GM19467 (cell line): ENCODE data around the gene TEDDM1.
"Not testable (repeated sequence)": the region's sequence is repeated elsewhere in the genome, so short reads cannot be mapped to it uniquely, and the experiment has no call there.

Experiments used
- ATAC-seq: cut with Tn5 transposase; IDR thresholded peaks from one replicate; pipeline ENCODE4 v1.9.1; 2021; ENCODE audit warnings: mild to moderate bottlenecking, moderate library complexity; ENCODE audit not compliant: unreplicated experiment

The TEDDM1 gene

DNA sequence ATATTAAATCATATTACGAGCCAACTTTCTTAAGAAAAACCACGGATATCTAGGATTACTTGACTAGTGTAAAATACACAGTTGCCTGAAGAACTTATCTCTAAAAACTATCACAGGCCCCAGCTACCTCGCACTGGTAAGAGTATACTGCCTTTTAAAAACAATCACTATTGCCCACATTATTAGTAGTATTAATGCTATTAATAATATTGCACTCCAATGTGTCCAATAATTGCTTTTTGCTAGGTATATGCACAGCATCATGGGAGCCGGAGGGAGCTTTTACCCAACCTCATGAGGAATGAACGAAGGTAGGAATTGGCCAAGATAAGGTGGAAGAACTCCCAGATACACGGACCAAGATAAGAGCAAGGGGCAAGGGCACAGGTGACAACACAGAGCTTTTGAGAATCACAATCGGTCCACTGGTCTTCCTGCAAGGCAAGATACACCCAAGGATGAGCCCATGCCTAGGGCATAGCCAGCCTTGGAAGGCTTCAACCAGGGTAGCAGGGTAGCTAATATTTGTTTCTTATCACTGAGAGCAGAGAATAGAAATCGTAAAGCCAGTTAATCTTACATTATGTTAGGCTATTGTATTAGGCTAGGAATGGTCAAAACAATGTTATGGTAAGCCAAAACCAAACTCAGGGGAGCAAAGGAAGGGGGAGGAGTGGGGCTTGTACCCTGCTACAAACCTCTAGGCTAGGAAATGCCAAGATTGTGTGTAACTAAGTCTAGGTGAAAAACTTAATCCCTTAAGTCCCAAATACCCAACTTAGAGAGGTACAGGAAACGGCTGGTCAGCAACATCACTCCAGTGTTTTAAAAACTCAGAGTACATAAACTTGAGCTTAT, 18.3 kb downstream of the TEDDM1 start:
- ATAC-seq = no peak

GRCh38 chr1:182380199-182380598, 20.3 kb downstream of the TEDDM1 start:
- no peak for ATAC-seq

DNA sequence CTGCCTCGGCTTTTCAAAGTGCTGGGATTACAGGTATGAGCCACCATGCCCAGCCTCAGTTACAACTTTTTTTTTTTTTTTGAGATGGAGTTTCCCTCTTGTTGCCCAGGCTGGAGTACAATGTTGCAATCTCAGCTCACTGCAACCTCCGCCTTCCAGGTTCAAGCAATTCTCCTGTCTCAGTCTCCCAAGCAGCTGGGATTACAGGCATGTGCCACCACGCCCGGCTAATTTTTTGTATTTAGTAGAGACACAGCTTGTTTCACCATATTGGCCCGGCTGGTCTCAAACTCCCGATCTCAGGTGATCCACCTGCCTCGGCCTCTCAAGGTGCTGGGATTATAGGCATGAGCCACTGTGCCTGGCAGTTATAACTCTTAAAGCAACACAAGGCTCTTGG, 20.7 kb downstream of the TEDDM1 start:
- not testable (repeated sequence) for ATAC-seq

- no peak for ATAC-seq
Measured at GRCh38 chr1:182376936-182377574, 23.4 kb downstream of the TEDDM1 start.

- ATAC-seq = no peak
Measured at GRCh38 chr1:182374101-182374834, 26.2 kb downstream of the TEDDM1 start.

- no peak for ATAC-seq
Measured at GRCh38 chr1:182370532-182370931, 29.9 kb downstream of the TEDDM1 start.

- no peak for ATAC-seq
Measured at GRCh38 chr1:182368903-182369302, 31.6 kb downstream of the TEDDM1 start.

DNA sequence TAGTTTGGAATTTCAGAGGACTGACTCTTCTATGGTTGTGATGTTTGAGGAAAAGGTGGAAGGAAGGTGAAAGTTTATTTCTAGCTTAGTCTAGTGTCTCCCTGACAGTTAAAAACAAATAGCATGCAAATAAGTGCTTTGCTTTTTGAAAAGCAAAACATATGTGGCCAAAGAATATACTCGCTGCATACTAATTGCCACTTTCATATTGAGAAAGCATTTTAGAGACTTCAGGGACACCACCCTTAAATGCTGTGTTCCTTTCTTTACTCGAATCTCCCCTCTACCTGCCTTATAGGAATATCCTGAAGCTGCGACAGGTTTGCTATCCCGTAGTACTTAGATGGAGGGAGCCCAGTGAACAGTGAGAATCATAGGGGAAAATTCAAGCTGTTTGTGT, 32.1 kb downstream of the TEDDM1 start:
- no peak for ATAC-seq

DNA sequence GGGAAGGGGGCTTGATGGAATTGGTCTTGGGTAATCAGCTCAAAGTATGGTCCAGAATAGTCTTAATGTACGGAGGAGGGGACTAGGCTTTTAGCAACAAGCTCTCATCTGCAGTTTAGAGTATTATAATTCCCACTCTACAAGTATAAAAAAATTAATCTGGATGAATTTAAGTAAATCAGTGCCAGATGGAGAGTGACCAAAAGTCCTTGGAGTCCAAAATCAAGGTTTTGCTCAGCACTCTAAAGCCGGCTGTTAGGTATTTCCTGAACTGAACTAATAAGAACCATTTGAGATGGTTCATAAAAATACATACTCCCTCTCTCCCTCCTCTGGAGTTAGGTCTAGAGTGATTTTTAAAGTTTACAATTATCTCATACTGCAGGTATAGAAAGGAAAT, 32.5 kb downstream of the TEDDM1 start:
- no peak for ATAC-seq

- ATAC-seq = no peak
Measured at GRCh38 chr1:182366596-182366995, 33.9 kb downstream of the TEDDM1 start.

GRCh38 chr1:182359645-182360044, 40.8 kb downstream of the TEDDM1 start:
- ATAC-seq = no peak

GRCh38 chr1:182357913-182358312, 42.6 kb downstream of the TEDDM1 start:
- no peak for ATAC-seq

DNA sequence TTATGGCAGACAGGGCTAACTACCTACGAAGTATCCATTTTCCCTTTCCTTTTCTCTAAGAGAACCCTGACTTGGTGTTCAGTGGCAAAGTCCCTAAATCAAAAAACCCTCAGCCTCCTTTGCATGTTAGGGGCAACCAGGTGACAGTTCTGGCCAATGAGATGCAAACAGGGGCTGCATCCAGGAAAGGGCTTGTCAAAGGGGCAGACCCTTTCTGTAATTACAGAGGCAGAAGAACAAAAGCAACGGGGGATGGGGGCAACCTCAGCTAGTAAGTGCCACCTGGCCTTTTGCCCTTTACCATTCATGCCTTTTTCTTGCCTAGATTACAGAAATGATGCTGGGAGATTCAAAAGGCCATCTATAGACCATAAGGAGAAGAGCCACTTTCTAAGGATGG, 43.3 kb downstream of the TEDDM1 start:
- no peak for ATAC-seq

GRCh38 chr1:182355723-182356098, 44.8 kb downstream of the TEDDM1 start:
- no peak for ATAC-seq

DNA sequence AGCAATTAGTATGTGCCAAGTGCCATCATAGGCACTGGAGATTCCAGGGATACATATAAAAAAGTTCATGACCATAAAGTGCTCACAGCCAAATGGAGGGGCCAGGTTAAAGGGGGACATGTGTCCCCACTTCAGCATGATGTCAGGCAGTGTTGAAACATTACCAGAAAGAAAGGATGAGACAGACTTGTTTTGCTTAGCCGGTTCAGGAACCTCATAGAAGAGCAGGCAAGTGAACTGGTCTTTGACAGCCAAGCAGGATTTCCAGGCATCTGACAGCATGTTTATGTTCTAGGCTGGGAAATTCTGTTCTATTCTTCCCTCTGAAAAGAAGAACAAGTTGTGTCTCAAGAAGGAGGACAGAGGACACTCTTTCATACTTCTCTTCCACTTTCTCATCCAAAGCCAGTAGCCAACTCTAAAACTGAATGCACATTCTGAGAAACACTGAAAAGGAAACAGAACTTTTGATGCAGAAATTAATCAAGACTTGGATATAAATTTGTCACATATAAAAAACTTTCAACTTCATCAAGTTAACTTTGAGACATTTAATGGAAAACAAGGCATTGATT, 48.6 kb downstream of the TEDDM1 start:
- no peak for ATAC-seq

DNA sequence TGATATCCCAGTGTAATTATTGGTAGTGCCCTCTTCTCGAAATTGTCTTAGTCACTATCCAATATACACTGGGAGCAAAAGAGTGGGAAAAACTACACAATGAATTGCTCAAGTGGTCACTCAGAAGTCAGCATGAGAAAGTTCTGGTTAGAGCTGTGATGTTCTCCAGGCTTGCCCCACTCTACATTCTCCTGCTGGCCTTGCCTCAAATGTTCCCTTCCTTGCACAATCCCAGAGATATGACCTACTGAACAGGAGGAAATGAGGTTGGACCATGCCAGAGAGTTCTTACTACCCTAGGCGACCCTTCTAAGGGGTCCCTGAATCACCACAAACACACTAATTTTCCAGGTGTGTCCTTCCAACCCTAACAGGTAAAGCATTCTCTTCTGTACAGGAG, 49.6 kb downstream of the TEDDM1 start:
- no peak for ATAC-seq

GRCh38 chr1:182348961-182349747, 51.3 kb downstream of the TEDDM1 start:
- ATAC-seq = no peak
